GM18861 (cell line): ENCODE results near the gene EXOC8.

Experiments used
- ATAC-seq: cut with Tn5 transposase; IDR thresholded peaks from one replicate; pipeline ENCODE4 v1.9.1; 2021; ENCODE audit not compliant: unreplicated experiment

Gene EXOC8, protein sequence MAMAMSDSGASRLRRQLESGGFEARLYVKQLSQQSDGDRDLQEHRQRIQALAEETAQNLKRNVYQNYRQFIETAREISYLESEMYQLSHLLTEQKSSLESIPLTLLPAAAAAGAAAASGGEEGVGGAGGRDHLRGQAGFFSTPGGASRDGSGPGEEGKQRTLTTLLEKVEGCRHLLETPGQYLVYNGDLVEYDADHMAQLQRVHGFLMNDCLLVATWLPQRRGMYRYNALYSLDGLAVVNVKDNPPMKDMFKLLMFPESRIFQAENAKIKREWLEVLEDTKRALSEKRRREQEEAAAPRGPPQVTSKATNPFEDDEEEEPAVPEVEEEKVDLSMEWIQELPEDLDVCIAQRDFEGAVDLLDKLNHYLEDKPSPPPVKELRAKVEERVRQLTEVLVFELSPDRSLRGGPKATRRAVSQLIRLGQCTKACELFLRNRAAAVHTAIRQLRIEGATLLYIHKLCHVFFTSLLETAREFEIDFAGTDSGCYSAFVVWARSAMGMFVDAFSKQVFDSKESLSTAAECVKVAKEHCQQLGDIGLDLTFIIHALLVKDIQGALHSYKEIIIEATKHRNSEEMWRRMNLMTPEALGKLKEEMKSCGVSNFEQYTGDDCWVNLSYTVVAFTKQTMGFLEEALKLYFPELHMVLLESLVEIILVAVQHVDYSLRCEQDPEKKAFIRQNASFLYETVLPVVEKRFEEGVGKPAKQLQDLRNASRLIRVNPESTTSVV

DNA sequence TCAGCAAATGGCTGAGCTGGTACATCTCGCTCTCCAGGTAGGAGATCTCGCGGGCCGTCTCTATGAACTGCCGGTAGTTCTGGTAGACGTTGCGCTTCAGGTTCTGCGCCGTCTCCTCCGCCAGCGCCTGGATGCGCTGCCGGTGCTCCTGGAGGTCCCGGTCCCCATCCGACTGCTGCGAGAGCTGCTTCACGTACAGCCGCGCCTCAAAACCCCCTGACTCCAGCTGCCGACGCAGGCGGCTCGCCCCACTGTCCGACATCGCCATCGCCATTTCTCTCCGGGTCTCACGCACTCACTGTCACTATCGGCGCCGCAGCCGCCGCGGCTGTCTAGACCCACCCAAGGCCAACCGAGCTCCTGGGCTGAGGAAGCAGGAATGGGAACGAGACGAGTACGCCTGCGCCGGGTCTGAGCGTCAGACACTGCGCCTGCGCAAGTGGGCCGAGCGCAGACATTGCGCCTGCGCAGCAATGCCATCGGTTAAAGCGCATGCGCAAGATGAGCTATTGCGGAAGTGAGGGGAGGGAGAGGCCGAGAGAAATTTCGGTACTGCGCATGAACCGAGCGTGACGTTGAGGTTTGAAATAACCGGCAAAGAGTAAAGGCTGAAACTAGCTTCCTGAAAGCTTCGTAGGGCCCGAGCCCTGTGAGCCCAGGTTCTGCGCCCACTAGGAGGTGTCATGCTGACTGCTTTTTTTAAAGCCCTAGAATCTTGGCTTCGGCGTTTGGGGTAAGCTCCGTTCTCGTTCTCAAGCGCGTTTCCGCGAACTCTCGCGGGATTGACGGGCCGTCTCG lies at the start of gene EXOC8:
Gene EXOC8 (minus strand): TSS at position 381 of the 798 bp plus-strand sequence. CDS start 107 bp downstream, at position 274.
- ATAC-seq: peak; percentile 63

DNA sequence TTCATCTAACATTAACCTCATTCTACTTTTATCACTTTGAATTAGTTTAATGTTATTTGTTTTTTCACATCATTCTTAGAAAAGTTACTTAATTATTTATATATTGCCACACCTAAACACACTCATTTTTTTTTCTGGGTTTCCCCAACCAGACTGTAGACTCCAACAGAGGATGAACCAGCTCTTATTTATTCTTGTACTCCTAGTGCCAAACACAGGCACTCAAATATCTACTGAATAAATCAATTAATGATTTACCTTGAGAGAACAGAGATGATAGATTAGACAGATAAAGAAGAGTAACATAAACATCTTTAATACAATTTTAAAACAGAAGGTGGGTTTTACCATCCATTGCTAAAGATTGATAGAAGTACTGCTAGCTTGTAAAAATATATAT lies 48.8 kb upstream of the EXOC8 start:
- ATAC-seq: no peak

DNA sequence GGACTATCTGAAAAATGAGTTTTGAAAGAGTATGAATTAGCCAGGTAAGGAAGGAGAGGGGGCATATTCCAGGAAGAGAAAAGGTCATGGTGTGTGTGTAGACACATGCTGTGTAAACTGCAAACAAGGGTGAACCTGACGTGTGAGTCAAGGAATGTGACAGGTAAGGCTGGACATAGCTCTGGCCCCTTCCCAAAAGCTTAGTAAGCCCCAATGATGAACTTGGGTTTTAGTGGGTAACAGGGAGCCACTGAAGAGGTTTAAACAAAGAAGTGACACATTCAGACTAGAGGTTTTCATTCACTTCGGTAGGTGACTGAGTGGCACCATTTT lies 47.7 kb upstream of the EXOC8 start:
- no peak for ATAC-seq

DNA sequence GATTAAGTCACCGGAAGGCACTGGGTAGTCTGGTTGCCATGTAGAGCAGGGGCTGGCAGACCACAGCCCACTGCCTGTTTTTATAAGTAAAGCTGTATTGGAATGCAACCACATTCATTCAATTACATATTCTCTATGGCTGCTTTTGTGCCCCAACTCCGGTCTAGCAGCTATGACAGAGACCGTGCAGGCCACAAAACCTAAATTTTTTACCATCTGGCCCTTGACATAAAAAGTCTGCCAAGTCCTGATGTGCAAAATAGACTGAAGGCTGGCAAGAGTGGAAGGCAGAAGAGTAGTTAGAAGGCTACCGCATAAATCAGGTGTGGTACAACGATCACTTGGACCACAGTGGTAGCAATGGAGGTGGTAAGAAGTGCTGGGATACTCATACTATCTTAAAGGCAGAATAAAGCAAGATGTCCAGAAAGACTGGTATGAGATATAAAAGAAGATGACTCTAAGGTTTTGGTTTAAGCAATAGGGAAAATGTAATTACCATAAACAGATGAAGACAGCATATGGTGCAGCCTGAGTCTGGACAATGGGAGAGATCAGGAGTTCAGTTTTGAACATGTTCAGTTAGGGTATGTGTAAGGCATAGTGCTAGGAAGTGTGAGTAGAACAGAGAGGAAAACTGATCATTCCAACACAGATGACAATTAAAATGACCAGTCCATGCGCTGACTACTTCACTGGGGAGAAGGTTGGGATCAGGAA lies 47.2 kb upstream of the EXOC8 start:
- no peak for ATAC-seq

DNA sequence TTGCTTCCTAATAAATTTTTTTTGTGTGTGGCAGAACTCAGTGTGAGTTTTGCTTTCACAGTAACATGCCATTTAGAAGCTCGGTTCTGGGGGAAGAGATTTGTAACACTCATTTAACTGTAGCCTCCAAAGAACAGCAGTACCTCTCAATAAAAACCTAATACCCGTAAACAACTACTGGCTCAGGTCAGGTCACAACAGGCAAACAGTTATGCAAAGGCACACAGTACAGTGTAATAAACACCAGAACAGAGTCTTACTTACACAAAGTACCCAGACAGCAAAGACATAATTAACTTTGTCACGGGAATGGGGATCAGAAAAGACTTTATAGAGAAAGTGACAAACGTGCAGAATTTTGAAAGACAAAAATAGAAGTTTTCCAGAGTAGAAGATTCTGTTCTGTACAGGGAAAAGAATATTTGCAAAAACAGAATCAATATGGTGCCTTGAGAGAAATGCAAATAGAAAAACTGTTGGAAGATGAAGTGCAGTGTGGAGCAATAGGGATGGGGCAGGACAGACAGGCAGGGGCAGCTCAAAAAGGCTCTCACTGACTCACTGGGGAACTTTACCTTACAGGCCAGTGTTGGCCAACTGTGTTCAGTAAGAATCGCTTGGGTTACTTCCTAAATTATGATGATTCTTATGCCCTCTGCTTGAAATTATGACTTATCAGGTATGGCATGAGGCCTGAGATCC lies 45.7 kb upstream of the EXOC8 start:
- no peak for ATAC-seq

DNA sequence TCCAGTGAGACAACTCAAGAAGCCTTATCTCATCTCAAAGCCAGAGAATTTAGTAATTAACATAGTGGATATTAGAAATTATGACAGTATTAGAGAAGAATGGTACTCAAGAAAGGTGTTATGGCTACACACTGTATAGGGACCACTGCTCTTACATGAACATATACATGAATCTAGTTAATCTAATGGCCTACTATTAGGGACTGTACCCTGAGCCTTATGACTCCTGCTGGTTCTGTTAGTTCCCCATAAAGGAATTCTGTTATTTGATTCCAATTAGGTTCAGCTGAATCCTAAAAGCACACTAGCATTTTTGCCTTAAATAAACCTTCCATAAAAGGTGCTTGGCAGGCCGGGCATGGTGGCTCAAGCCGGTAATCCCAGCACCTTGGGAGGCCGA lies 44.8 kb upstream of the EXOC8 start:
- ATAC-seq: no peak

DNA sequence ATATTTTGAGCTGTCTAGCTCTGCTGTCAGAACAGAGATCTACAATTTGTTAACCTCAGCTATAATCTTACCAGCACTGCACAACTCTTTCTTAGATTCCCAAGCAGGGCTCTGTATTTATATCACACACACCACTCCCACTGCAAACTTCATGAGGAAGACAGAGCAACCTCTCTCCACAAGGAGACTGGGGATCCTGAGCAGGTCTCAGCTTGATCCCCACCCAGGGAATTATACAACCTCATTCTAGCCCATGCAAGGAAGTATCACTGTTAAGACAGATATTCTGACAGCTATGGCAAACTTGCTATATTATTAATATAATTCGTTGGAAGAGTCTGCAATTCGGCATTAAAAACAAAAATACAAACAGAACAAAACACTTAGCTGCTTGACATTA lies 44.1 kb upstream of the EXOC8 start:
- no peak for ATAC-seq

DNA sequence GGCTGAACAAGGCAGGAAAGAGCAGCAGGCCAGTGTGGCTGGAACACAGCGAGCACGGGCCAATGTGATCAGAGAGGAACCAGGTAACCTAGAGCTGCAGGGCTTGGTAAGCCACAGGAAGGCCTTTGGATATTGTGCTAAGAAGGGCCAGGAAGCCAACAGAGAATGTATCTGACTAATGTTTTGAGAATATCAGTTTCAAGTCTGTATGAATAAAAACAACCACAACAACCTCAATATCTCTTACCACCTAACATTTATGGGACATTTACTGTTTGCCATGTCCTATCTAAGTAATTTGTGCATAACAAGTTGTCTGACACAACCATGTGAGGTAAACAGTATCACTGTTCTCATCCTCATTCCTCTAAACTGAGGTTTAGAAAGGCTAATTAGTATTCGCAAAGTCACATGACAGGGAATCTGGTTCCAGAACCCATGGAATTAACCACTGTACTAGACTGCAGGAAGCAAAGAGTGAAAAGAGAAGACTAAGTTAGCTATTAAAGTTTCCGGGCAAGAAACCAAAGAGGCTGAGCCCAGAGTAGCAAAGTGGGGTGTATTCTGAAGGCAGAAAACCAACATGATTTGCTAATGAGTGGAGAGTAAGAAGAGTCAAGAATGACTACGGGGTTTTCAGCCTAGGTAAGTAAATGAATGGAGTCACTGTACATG lies 39.4 kb upstream of the EXOC8 start:
- peak; percentile 53 for ATAC-seq

DNA sequence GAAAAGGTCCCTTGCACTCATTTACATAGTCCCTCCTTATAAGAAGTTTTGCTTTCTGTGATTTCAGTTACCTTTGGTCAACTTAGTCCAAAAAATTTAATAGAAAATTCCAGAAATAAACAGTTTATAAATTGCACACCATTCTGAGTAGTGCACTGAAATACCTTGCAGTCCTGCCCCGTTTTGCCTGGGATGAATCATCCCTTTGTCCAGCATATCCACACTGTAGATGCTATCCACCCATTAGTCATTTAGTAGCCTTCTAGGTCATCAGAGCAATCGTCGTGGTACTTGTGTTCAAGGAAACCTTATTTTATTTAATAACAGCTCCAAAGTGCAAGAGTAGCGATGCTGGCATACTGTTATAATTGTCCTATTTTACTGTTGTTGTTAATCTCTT lies 38.4 kb upstream of the EXOC8 start:
- no peak for ATAC-seq

DNA sequence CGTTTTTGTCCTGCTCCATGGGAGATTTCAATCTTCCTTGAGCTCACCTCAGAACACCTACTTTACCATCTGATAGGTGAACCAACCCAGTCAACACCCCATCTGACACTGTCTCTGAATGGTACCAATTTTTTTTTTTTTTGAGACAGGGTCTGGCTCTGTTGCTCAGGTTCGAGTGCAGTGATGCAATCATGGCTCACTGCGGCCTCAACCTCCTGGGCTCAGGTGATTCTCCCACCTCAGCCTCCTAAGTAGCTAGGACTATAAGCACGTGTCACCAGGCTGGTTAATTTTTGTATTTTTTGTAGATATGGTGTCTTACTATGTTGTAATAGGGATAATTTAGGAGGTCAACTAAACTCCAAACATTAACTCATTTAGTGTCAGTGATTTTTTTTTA lies 36.7 kb upstream of the EXOC8 start:
- no peak for ATAC-seq

DNA sequence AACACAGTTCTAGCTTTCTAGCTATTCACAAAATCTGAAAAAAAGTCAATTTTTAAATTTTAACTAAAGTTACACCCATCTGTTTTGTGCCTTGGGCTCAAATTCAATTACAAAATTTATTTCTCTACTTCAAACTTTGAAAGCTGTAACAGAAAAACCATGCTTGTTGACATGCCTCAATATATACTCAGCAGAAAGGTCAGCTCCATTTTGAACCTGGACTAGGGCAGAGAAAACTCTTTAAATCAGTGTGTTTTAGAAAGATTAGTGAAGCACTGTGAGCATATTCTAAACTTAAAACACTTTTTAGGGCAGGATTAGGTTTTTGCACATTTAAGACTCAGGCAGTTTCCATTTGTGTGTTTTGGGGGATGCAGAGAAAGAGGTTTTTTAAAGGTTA lies 34.8 kb upstream of the EXOC8 start:
- no peak for ATAC-seq

DNA sequence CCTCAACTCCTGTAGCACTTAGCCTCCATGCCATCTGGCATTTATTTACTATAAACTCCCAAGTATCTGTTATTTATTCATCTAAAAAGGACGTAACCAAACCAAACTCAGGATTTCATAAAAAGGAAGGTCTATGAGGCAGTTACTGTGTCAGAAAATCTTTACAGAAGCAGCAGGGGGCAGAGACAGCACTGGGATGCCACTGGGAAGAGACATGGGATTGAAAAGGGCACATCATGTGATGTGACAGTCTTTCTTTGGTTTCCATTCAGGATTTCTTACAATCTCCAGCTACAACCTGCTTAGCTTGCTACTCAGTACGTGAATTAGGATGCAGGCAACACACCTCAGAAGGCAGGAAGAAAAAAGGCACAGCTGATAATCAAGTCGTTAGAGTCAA lies 31.6 kb upstream of the EXOC8 start:
- ATAC-seq: no peak

DNA sequence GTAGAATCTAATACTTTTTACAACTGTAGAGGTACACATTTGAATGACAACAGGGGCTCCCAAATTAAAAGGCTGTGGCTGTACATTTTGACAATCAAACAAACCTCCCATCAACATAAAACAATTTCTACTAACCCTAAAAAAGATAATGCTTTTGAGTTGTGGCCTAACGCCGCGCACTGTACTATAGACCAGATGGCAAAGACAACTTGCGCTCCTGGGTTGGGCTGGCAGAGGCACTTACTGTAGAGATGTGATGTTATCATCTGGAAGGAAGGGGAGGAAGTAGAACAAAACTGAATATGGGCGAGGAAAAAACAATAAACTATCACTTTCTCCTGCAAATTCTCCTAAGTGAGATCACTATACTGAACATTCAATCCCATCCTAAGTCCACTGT lies 26.5 kb upstream of the EXOC8 start:
- no peak for ATAC-seq

DNA sequence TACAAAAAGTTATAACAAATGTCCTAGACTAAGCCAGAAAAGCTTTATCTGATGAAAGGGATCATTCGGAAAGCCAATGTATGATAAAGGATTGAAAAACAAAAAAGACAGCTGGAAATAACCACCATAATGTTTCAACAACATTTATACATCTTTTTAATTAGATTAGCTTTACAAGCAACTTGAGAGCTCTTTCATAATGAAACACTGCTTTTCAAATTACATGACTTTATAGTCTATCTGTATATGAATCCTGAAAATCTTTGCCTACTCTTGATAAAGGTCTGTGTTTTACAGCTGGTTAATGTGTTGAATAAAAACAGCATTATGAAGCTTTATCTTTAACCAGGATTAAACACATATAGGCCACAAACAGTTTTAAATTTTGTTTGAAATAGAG lies 26.0 kb upstream of the EXOC8 start:
- no peak for ATAC-seq

DNA sequence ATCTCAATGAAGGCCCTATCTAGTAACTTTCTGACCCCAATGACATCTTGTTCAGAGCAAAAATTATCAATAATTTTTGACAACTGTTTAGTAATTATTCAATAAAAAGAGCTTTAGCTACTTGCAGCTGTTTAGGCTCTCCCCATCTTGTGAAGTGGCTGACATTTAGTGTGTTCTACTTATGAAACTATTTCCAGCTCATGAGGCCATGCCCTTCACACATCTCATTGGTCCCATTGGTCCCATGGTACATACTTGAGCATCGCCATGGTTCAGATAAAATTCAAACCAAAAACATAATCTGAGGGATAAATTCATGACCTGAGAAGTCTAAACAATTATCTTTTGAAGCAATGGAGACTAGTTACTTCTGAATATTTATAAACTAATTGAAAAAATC lies 24.7 kb upstream of the EXOC8 start:
- no peak for ATAC-seq

DNA sequence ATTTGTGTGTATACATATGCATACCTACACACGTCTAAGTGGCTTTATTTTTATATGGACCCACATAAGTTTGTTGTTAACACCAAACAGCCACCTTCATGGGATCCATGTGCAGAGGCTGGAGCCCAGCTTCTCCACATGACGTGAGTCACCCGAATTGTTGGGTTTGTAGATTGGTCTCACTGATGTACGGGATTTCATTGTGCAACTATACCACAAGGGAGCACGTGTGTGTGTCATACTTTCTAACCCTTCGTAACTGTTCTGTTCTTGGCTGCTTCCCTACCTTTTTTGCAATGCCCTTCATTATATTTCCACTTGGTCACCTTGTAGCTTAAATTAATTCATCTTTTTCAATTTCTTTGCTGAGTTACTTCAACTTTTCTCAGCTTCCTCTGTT lies 21.5 kb upstream of the EXOC8 start:
- ATAC-seq: no peak

DNA sequence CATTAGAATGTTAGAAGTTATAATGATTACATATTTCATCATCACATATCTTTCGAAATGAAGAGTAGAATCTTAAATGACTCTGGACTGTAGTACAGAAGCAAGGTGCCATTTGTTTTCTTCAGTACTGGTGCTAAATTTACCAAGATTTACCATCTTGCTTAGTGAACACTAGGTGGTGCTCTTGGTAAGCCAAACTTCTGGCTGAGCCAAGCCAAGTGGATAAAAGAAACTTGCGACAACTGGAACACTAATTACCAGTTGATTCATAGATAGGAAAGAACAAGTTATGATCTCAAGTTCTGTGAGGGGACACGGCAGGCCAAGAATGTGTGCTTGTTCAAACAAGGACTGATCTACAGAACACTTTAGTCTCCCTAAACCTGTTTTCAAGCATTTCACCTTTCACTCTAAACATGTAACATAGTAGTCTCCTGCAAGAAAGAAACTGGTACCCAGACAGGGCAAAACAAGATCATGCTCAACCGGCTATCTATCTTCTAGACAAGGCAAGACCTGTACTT lies 20.2 kb upstream of the EXOC8 start:
- peak; percentile 80 for ATAC-seq

DNA sequence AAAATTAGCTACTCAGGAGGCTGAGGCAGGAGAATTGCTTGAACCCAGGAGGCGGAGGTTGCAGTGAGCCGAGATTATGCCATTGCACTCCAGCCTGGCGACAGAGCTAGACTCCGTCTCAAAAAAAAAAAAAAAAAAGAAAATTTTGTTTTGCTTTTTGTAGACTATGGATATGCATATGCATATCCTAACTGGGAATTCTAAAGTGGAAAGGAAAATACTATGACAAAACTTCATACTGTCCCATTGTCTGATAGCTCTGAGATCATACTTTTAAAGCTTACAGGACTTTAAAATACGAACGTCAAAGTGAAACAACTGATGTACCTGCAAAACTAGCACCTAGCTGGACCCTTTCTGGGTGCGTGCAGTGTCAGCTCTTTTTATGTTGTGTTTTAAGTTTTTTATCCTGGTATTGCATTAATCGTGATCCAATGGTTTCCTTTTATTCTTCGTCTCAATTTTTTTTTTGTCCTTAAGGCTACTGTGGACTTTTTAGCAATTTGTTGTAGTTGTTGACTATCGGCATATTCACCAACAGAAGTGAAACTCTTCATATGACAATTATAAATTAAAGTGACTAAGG lies 19.6 kb upstream of the EXOC8 start:
- no peak for ATAC-seq

DNA sequence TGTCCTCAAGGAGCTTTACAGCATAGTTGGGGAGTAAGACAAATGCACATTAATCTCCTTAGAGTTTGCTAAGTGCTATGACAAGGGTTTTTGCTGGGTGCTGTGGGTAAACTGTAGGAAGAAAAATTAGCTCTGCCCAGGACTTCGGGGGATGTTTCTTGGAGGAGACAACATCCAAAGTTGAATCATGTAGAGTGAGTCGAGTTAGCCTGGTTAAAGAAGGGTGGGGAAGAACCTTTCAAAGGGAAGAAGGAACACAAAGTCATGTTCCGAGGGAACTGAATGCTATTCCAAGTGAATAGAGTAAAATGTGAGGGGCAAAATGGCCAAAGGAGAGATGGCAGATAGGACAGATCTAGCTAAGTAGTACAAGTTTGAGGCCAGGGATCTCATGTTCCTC lies 17.5 kb upstream of the EXOC8 start:
- ATAC-seq: no peak
